ENCODE results near the gene BBS10. TPM values are rescaled to one million over a fixed set of nuclear protein-coding genes. Genes with fewer than 3 reads are reported as not detected.

BBS10 gene
- total and polyA plus RNA-seq, 2 of the 13 experiments (the other 11 are each of a cell fraction or from before 2014, with no cell fraction given): 4.9 to 7.4 TPM

DNA sequence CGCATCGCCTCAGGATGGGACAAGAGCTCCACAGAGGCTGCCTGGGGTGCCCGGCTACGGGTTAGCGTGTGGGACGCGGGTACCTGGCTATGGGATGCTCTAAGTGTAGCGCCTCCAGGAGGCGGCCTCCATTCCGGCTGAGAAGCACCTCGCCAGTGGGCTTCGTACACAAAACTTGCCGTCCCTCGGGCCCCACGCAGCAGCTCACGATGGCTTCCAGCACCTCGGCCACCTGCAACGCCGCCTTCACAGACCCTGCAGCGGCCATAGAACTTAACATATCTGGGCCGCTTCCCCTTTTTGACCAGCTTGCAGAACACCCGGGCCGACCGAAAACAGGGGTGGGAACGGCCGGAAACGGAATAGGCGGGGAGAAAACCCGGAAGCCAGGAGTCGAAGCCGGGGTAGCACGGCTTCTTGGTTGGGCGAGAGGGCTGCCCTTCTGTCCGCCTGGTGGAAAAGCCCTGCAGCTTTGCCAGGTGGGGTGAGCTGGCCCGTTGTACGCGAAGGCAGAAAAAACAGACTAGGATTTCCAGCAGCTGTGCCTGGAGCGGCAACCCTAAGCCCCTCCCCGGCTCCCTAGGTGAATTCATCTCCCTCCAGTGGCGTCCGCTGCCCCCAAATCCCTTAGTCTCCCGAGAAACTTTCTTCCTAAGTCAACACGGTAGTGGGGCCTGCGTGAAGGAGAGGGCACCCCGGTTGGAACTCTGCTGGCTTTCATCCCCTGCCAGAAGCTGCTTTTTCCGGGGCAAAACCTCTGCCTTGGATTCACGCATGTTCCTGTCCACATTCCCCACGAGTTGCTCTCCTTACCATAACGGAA lies at the start of gene BBS10 (continued):
- TF ChIP-seq, protein P1, sequence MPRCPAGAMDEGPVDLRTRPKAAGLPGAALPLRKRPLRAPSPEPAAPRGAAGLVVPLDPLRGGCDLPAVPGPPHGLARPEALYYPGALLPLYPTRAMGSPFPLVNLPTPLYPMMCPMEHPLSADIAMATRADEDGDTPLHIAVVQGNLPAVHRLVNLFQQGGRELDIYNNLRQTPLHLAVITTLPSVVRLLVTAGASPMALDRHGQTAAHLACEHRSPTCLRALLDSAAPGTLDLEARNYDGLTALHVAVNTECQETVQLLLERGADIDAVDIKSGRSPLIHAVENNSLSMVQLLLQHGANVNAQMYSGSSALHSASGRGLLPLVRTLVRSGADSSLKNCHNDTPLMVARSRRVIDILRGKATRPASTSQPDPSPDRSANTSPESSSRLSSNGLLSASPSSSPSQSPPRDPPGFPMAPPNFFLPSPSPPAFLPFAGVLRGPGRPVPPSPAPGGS (CRISPR knock-in tag; IDR thresholded peaks at IDR 0.05): peak; percentile 46; the same call in 1 of the 2 replicates
- TF ChIP-seq HCFC1 (IDR thresholded peaks at IDR 0.05; ENCODE audit: low read depth, low read length) (peak; percentile 33; the same call in 1 of the 2 replicates), ARHGAP35 (CRISPR knock-in tag; IDR thresholded peaks at IDR 0.05; ENCODE audit: borderline replicate concordance) (no peak), ZNF549 (CRISPR knock-in tag; IDR thresholded peaks at IDR 0.05) (no peak), ZFYVE20 (CRISPR knock-in tag; IDR thresholded peaks at IDR 0.05; ENCODE audit: borderline replicate concordance, low read depth) (no peak), ZNF782 (CRISPR knock-in tag; IDR thresholded peaks at IDR 0.05; ENCODE audit: borderline replicate concordance) (peak; percentile 78; the same call in 1 of the 2 replicates), ZFP36 (IDR thresholded peaks at IDR 0.05; ENCODE audit: borderline replicate concordance, low read depth, low read length, partially characterized antibody) (no peak), RBFOX2 (IDR thresholded peaks at IDR 0.05; ENCODE audit: low read depth, low read length) (peak; percentile 84), IKZF1 (IDR thresholded peaks at IDR 0.05) (no peak), MXD4 (CRISPR knock-in tag; IDR thresholded peaks at IDR 0.05) (peak; percentile 62; the same call in 1 of the 2 replicates), ZNF264 (CRISPR knock-in tag; IDR thresholded peaks at IDR 0.05) (peak; percentile 68; the same call in 1 of the 2 replicates)
- TF ChIP-seq, protein P2, sequence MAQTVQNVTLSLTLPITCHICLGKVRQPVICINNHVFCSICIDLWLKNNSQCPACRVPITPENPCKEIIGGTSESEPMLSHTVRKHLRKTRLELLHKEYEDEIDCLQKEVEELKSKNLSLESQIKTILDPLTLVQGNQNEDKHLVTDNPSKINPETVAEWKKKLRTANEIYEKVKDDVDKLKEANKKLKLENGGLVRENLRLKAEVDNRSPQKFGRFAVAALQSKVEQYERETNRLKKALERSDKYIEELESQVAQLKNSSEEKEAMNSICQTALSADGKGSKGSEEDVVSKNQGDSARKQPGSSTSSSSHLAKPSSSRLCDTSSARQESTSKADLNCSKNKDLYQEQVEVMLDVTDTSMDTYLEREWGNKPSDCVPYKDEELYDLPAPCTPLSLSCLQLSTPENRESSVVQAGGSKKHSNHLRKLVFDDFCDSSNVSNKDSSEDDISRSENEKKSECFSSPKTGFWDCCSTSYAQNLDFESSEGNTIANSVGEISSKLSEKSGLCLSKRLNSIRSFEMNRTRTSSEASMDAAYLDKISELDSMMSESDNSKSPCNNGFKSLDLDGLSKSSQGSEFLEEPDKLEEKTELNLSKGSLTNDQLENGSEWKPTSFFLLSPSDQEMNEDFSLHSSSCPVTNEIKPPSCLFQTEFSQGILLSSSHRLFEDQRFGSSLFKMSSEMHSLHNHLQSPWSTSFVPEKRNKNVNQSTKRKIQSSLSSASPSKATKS (CRISPR knock-in tag; IDR thresholded peaks at IDR 0.05): no peak
- TF ChIP-seq, protein P3, sequence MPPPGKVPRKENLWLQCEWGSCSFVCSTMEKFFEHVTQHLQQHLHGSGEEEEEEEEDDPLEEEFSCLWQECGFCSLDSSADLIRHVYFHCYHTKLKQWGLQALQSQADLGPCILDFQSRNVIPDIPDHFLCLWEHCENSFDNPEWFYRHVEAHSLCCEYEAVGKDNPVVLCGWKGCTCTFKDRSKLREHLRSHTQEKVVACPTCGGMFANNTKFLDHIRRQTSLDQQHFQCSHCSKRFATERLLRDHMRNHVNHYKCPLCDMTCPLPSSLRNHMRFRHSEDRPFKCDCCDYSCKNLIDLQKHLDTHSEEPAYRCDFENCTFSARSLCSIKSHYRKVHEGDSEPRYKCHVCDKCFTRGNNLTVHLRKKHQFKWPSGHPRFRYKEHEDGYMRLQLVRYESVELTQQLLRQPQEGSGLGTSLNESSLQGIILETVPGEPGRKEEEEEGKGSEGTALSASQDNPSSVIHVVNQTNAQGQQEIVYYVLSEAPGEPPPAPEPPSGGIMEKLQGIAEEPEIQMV (CRISPR knock-in tag; IDR thresholded peaks at IDR 0.05; ENCODE audit: low read depth): peak; percentile 84
- TF ChIP-seq, protein P4, sequence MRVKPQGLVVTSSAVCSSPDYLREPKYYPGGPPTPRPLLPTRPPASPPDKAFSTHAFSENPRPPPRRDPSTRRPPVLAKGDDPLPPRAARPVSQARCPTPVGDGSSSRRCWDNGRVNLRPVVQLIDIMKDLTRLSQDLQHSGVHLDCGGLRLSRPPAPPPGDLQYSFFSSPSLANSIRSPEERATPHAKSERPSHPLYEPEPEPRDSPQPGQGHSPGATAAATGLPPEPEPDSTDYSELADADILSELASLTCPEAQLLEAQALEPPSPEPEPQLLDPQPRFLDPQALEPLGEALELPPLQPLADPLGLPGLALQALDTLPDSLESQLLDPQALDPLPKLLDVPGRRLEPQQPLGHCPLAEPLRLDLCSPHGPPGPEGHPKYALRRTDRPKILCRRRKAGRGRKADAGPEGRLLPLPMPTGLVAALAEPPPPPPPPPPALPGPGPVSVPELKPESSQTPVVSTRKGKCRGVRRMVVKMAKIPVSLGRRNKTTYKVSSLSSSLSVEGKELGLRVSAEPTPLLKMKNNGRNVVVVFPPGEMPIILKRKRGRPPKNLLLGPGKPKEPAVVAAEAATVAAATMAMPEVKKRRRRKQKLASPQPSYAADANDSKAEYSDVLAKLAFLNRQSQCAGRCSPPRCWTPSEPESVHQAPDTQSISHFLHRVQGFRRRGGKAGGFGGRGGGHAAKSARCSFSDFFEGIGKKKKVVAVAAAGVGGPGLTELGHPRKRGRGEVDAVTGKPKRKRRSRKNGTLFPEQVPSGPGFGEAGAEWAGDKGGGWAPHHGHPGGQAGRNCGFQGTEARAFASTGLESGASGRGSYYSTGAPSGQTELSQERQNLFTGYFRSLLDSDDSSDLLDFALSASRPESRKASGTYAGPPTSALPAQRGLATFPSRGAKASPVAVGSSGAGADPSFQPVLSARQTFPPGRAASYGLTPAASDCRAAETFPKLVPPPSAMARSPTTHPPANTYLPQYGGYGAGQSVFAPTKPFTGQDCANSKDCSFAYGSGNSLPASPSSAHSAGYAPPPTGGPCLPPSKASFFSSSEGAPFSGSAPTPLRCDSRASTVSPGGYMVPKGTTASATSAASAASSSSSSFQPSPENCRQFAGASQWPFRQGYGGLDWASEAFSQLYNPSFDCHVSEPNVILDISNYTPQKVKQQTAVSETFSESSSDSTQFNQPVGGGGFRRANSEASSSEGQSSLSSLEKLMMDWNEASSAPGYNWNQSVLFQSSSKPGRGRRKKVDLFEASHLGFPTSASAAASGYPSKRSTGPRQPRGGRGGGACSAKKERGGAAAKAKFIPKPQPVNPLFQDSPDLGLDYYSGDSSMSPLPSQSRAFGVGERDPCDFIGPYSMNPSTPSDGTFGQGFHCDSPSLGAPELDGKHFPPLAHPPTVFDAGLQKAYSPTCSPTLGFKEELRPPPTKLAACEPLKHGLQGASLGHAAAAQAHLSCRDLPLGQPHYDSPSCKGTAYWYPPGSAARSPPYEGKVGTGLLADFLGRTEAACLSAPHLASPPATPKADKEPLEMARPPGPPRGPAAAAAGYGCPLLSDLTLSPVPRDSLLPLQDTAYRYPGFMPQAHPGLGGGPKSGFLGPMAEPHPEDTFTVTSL (CRISPR knock-in tag; IDR thresholded peaks at IDR 0.05; ENCODE audit: borderline replicate concordance): no peak
- TF ChIP-seq, protein P5, sequence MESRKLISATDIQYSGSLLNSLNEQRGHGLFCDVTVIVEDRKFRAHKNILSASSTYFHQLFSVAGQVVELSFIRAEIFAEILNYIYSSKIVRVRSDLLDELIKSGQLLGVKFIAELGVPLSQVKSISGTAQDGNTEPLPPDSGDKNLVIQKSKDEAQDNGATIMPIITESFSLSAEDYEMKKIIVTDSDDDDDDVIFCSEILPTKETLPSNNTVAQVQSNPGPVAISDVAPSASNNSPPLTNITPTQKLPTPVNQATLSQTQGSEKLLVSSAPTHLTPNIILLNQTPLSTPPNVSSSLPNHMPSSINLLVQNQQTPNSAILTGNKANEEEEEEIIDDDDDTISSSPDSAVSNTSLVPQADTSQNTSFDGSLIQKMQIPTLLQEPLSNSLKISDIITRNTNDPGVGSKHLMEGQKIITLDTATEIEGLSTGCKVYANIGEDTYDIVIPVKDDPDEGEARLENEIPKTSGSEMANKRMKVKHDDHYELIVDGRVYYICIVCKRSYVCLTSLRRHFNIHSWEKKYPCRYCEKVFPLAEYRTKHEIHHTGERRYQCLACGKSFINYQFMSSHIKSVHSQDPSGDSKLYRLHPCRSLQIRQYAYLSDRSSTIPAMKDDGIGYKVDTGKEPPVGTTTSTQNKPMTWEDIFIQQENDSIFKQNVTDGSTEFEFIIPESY (CRISPR knock-in tag; IDR thresholded peaks at IDR 0.05): no peak

Measured in HepG2 (cell line).